Measurements from ENCODE around the gene DKK3.

The DKK3 gene

GRCh38 chr11:11966826-11967668, 41.4 kb downstream of the DKK3 start:
- no peak overlapping the region for H3K4me3 ChIP-seq
- DNase-seq (ENCODE audit: low spot score) = peak; percentile 77
- TF ChIP-seq CTCF (IDR thresholded peaks at IDR 0.05) = peak; percentile 69
- H3K27ac ChIP-seq = no peak overlapping the region

- no peak overlapping the region for H3K4me3 ChIP-seq
- no peak overlapping the region for H3K27ac ChIP-seq
- no peak for DNase-seq (ENCODE audit: low spot score)
- TF ChIP-seq CTCF (IDR thresholded peaks at IDR 0.05) = no peak
These were observed 42.1 kb downstream of the DKK3 start for GRCh38 chr11:11966354-11966741.

- DNase-seq (ENCODE audit: low spot score) = peak; percentile 71
- no peak overlapping the region for H3K27ac ChIP-seq
- no peak overlapping the region for H3K4me3 ChIP-seq
- TF ChIP-seq CTCF (IDR thresholded peaks at IDR 0.05) = no peak
These were observed 42.6 kb downstream of the DKK3 start for GRCh38 chr11:11965656-11966353.

- no peak for DNase-seq (ENCODE audit: low spot score)
- TF ChIP-seq CTCF (IDR thresholded peaks at IDR 0.05) = no peak
- no peak overlapping the region for H3K27ac ChIP-seq
- no peak overlapping the region for H3K4me3 ChIP-seq
These were observed 43.2 kb downstream of the DKK3 start for GRCh38 chr11:11965192-11965591.

- TF ChIP-seq CTCF (IDR thresholded peaks at IDR 0.05) = no peak
- DNase-seq (ENCODE audit: low spot score) = peak; percentile 66
- Histone ChIP-seq H3K4me3 (no peak overlapping the region), H3K27ac (no peak overlapping the region)
These were observed 43.7 kb downstream of the DKK3 start for GRCh38 chr11:11964774-11965150.

- DNase-seq (ENCODE audit: low spot score) = no peak
- TF ChIP-seq CTCF (IDR thresholded peaks at IDR 0.05) = no peak
- H3K4me3 ChIP-seq = no peak overlapping the region
- no peak overlapping the region for H3K27ac ChIP-seq
These were observed 44.3 kb downstream of the DKK3 start for GRCh38 chr11:11963842-11964773.
